ENCODE measurements around the gene AHSA1. TPM values are rescaled to one million over a fixed set of nuclear protein-coding genes. Genes with fewer than 3 reads are reported as not detected.

Gene AHSA1
- total RNA-seq, 2 donors from 2014 or later, result 144 to 267 TPM

GRCh38 chr14:77511486-77512162 is 53.7 kb downstream of the AHSA1 start:
- intact Hi-C loops (cut with DNase I), result no loop called here
- Histone ChIP-seq H3K9me3 (no peaks in the 10 kb centered on the region), H3K27me3 (replicated peaks; ENCODE audit: insufficient read depth) (no peaks in the 10 kb centered on the region), H3K4me3 (no peak overlapping the region), H3K4me1 (replicated peaks) (no peaks in the 10 kb centered on the region), H3K36me3 (no peaks in the 10 kb centered on the region), H3K27ac (no peak overlapping the region)
- 94% methylated on average over 8 of the region's 8 CpGs for WGBS
- DNase-seq (ENCODE audit: low spot score), result no peak
- no peak for TF ChIP-seq CTCF (IDR thresholded peaks at IDR 0.05)
- no peak for TF ChIP-seq POLR2A (IDR thresholded peaks at IDR 0.05)
- TF ChIP-seq POLR2AphosphoS5 (IDR thresholded peaks at IDR 0.05), result no peak

DNA sequence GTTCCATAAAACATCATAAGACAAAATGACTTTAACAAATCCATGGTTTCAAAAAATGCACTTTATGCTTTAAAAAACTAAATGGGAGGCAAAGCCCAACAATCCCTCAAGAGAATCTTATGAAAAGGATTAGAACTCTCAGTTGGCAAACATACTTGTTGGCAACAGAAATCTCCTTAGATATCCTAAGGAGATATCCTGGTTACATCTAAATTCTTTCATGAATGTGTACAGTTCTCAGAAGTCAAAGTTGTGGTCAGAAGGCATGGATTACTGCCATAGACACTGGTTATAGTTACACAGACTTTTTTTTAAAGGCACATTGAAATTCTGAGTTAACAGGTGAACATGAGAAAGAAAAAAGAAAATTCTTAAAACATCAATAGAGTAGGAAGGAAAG is 58.2 kb downstream of the AHSA1 start:
- Histone ChIP-seq H3K4me1 (replicated peaks) (no peaks in the 10 kb centered on the region), H3K27ac (no peak overlapping the region), H3K9me3 (no peaks in the 10 kb centered on the region), H3K27me3 (replicated peaks; ENCODE audit: insufficient read depth) (no peaks in the 10 kb centered on the region), H3K4me3 (no peak overlapping the region), H3K36me3 (no peaks in the 10 kb centered on the region)
- no peak for TF ChIP-seq POLR2AphosphoS5 (IDR thresholded peaks at IDR 0.05)
- no peak for TF ChIP-seq POLR2A (IDR thresholded peaks at IDR 0.05)
- no peak for TF ChIP-seq CTCF (IDR thresholded peaks at IDR 0.05)
- DNase-seq (ENCODE audit: low spot score), result no peak
- intact Hi-C loops (cut with DNase I), result no loop called here

Small RNAs within 50 kb of the gene (small RNA-seq; reads per million reads assigned to genes)
- 0 reads per million in 2 donors for gene RF00404

Other genes starting within 250 kb of the AHSA1 start
- gene NGB, start 186.9 kb upstream of the AHSA1 start, total RNA-seq, result under 1 TPM in 1 of 2 donors, not detected in 1; 0.91 TPM
- 100 to 1,000 TPM in 1 of 2 donors, 1 to 10 TPM in 1; 8.4 to 101 TPM for gene POMT2, start 137.2 kb upstream of the AHSA1 start, total RNA-seq
- gene GSTZ1, start 137.1 kb upstream of the AHSA1 start, total RNA-seq, result 10 to 100 TPM; 50.1 to 78.1 TPM
- gene TMED8, start 81.0 kb upstream of the AHSA1 start, total RNA-seq, result 10 to 100 TPM; 14.7 to 35.2 TPM
- gene SAMD15, start 80.7 kb upstream of the AHSA1 start, total RNA-seq, result 1 to 10 TPM in 1 of 2 donors, under 1 TPM in 1; 0.96 to 2.9 TPM
- gene NOXRED1, start 34.6 kb upstream of the AHSA1 start, total RNA-seq, result 1 to 10 TPM in 1 of 2 donors, not detected in 1; 3.5 TPM
- gene VIPAS39, start 492 bp upstream of the AHSA1 start, total RNA-seq, result 10 to 100 TPM; 19.6 to 45.4 TPM
- gene ISM2, start 40.7 kb downstream of the AHSA1 start, total RNA-seq, result 10 to 100 TPM in 1 of 2 donors, under 1 TPM in 1; 0.59 to 26.6 TPM
- gene SPTLC2, start 158.5 kb downstream of the AHSA1 start, total RNA-seq, result 10 to 100 TPM; 20.0 to 24.5 TPM
- 10 to 100 TPM; 12.5 to 20.4 TPM for gene ALKBH1, start 249.9 kb downstream of the AHSA1 start, total RNA-seq